Measurements from ENCODE around the gene SLIT2.

SLIT2 gene

DNA sequence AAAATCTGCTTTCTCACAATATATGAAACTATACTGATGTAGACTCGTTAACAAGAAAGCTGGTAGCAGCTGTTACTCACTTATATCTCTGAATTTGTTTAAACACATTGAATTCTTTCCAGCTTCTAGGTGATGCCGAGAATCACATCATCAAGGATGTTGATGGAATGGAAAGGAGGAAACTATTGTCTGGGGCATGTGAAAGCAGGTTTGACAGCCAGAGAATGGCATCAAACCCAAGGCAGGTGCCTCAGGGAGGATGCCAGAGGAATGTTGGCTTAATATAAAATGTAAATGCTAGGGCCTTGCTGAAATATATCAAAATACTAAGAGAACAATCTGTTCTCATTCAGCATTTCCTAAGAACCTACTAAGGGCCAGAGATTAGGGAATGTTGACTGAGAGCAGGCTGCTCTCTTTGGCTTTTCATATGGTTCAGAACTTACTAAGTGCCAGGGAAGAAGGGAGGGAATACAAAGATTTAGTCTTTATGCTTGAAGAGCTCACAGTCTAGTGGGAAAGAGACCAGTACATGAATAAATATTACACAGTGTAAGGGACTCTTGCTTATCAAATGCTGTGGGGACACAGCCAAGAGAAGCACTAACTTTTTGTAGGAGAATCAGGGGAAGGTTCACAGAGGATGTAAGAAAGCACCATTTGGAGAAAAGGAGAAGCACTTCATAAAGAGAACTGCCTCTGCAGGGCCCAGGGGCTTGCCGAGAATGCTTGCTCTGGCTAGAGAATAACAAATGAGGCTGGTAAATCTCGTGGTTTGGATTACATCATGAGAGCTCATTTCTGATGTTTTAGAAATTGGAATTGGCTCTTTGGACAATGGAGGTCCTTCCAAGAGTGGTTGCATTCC is 14.7 kb downstream of the SLIT2 start:
- no peak for DNase-seq (ENCODE audit: low spot score)

DNA sequence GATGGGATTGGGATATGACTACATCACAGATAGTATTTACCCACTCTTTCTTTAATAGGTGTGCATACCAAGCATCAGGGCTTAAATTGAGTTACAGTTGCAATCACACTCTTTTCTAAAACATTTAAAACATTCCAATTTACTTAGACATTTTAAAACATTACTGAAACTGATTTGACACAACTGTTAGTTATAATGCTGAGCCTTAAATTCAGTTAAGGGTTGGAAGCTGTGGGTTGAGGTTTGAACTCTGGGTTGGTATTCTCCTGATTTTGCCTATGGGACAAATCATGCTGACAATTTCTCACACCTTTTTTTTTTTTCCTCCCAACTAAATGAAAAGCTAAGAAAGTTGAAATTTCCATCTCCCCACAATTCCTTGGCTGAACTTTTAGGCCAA is 16.3 kb downstream of the SLIT2 start:
- DNase-seq (ENCODE audit: low spot score) = no peak

GRCh38 chr4:20269320-20269719 is 17.6 kb downstream of the SLIT2 start:
- no peak for DNase-seq (ENCODE audit: low spot score)

GRCh38 chr4:20271950-20272349 is 20.2 kb downstream of the SLIT2 start:
- DNase-seq (ENCODE audit: low spot score) = no peak

- DNase-seq (ENCODE audit: low spot score) = no peak
These were observed 20.7 kb downstream of the SLIT2 start for GRCh38 chr4:20272411-20272872.

- DNase-seq (ENCODE audit: low spot score) = no peak
These were observed 22.1 kb downstream of the SLIT2 start for GRCh38 chr4:20273793-20274192.

DNA sequence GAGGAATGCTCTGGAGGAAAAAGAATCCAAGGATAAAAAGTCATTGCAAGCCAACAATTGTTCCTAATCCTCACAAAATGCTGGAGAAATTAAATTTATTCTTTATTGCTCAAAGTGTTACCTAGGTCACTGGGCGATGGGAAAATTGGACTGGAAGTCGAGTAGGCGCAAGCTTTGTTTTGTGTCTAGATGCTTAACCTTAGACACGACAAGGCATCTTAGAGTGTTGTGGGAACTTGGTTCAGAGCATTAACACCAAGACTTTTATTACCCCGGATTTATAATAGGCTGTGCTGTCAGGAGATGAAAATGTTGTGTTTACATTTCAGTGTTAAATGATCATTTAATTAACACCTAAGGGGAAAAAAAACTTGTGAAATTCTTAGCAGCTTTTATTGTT is 25.1 kb downstream of the SLIT2 start:
- no peak for DNase-seq (ENCODE audit: low spot score)

GRCh38 chr4:20278195-20278594 is 26.5 kb downstream of the SLIT2 start:
- DNase-seq (ENCODE audit: low spot score) = no peak

DNA sequence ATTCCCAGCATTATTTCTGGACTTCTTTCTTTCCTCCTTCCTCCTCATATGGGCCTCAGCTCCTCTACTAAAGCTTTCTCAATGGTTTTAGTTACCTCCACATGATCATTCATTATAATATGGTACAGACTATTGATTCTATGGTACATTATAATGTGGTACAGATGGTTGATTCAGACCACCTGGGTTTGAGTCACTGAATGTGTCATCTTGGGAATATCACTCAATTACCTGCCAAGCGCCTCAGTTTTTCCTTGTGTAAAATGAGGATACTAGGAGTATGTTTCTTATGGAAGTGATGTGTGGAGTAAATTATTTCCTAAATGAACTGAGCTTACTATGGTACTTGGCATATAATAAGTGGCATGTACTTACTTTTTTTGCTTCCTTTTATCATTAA is 27.7 kb downstream of the SLIT2 start:
- DNase-seq (ENCODE audit: low spot score) = no peak

DNA sequence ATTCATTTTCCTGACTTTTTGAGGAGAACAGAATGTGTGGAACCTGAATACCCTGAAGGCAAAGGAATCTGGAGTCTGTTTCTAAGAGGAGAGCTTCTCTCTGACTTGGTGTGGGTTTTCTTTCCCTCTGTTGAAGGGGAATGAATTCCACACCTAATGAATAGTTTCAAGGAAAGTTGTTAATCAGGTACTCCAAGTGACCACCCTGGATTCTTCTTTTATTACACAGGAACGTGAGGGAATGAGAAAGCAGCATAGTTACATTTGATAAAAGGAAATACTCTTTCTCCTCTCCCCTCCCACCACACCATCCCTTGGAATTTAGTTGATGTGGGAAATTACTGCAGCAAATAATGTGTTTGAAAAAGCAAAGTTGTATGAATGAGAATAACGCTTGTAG is 29.7 kb downstream of the SLIT2 start:
- no peak for DNase-seq (ENCODE audit: low spot score)

DNA sequence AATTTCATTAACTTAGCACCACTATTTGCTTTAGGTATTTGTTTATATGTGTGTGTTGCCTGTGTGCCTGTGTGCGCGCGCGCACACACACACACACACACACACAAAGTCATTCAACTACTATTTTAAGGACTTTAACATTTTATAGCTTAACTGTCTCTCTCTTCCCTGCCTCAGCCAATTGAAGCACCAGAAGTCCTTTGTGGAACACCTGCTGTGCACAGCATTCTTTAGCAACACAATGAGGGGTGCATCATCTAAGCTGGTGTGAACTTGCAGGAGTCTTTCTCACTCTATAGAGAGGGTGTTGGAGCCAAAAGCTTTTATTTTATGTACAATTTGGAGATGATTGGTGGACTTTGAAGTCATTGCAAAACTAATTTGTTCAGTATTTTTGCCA is 31.3 kb downstream of the SLIT2 start:
- DNase-seq (ENCODE audit: low spot score) = no peak

DNA sequence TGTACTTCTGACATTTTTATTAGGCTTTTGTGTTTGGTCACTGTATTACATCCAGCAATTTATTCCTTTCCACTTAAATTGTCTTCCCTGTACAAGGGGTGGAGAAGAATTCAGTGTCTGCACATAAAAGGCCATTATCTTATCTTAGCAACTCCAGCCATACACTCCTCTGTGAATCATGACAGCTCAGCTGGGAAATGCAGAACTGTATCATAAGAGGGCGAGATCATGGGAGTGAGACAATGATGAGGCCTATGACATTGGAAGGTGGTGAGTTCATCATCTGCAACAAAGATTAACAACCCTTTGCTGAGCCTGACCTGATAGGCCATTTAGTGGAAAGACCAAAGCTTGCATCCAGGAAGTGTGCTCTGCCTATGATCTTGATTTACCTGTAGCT is 33.3 kb downstream of the SLIT2 start:
- DNase-seq (ENCODE audit: low spot score) = no peak

DNA sequence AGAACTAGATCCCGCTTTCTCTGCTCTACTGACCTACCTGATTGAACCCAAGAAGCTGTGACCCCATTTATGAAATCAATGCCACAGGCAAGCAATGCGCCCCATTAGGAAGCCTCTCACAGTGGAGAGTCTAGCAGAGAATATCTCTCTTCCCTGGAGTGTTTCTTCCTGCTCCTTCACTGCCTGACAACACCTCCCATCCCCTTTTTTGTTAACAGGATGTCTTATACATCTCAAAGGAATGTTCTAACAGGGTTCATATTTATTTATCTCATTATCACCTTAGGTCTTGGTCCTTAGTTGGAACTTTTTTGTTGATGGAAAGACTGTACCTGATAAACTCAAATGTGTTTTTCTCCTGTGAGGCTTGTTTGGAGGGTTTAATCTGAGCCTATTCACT is 35.5 kb downstream of the SLIT2 start:
- no peak for DNase-seq (ENCODE audit: low spot score)

DNA sequence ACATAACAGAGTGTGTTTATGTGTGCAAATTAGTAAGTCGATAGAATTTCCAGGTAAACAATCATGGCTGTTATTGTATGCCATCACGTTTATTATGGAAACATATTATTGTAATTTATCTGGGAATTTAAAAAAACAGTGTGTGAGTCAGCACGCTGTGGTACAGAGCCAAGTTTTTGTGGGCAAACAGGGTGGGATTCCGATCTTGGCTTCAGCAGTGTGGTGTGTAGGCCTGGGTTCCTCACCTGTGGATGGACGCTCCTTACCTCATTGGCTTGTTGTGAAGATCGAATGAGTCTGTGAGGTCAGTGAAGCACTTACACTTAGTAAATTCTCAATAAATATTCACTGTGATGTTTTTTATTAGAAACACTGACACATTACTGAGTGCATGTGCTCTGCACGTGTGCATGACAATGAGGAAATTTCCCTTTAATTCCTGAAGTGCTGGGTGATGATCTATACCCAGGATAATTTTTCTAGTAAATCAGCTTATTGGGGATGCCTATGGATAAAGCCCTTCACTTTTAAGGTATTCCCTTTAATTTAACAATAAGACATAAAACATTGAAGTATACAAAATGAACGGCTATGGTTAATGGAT is 36.4 kb downstream of the SLIT2 start:
- DNase-seq (ENCODE audit: low spot score) = no peak

GRCh38 chr4:20288846-20289512 is 37.3 kb downstream of the SLIT2 start:
- no peak for DNase-seq (ENCODE audit: low spot score)

- DNase-seq (ENCODE audit: low spot score) = no peak
These were observed 38.1 kb downstream of the SLIT2 start for GRCh38 chr4:20289782-20290181.

DNA sequence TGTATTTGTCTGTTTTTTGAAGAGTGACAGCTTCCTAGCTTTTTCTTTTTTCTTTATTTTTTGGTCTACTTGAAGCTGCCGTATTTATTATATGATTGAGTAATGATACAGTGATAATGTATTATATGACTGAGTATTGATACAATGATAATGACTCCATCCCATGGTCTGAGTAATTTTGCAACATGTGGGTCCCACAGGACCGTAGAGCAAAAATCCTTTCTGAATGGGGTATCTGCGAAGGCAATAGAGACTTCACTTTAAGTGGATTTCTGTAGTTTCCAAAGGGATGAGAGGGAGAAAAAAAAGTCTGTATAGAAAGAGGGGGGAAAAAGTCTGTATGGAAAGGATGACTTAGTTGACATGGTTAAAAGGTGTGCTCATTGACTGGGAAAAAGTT is 41.0 kb downstream of the SLIT2 start:
- DNase-seq (ENCODE audit: low spot score) = no peak

GRCh38 chr4:20297261-20297660 is 45.6 kb downstream of the SLIT2 start:
- DNase-seq (ENCODE audit: low spot score) = no peak

DNA sequence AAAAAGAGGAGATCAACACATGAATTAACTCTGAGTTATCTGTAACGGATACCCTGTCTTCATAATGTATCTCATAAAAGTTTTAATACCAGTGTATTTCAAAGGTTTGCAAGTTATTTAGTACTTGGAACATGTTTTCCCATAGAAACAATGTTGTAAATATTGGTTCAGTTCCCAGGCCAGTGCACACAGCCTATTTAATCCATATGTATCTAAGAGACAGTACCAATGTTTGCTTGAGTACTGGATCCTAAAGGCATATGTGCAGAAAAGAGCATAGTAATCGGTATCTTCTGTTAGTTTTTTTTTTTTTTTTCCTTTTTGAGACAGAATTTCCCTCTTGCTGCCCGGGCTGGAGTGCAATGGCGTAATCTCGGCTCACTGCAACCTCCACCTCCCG is 46.1 kb downstream of the SLIT2 start:
- DNase-seq (ENCODE audit: low spot score) = no peak

GRCh38 chr4:20298455-20298854 is 46.8 kb downstream of the SLIT2 start:
- no peak for DNase-seq (ENCODE audit: low spot score)

DNA sequence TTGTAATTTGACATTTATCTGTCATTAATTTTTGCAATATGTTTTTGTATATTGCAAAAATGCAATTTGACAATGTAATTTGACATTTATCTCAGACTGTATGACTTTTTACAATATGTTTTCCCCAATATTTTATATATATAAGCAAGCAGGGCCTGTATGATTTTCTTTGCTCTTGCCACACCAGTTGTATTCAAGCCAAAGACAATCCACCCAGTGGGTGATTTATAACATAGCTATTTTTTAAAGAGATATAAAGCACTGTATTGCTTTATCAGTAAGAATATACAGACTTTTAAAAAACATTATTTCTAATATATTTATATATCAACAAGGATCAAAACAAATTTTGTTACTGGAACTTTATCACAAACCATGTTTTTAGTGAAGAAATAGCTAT is 47.3 kb downstream of the SLIT2 start:
- DNase-seq (ENCODE audit: low spot score) = no peak

DNA sequence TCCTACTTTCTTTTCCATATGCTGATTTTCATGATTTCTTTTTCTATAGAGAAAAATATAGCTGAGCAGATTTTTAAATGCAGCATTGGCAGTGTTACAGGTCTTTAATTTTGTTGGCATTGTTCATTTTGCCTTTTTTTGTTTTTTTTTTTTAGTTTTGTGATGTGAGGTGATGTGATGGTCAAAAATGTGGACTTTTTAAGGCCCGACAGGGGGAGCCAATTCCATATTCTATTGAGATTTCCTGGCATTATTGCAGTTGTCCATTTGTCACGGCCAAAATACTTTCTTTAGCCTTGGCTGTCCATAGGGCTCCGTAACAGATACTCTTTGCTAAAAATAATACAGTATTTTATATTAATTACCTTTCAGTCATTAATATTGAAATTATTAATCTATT is 47.8 kb downstream of the SLIT2 start:
- no peak for DNase-seq (ENCODE audit: low spot score)

DNA sequence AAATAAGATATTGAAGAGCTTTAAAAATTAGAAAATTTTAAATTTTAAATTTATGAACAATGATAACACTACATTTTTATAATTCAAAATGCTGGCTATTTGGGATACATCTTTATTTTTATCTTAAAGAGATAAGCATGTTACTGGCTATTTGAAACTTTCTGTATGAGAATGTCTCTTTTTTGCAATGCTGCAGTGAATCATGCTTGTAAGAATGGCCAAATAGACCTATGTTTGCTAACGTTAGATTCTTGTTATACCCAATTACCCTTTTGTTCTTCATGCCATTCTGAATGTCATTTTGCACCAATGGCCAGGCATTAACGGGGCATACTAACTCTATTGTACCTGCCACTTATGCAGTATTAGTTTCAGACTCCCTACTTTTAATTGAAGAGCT is 49.5 kb downstream of the SLIT2 start:
- DNase-seq (ENCODE audit: low spot score) = no peak
